C4-2B (cell line): ENCODE data around the gene WAC.
"Not testable (repeated sequence)": the region's sequence is repeated elsewhere in the genome, so short reads cannot be mapped to it uniquely, and the experiment has no call there.

Experiments used
- H3K27ac ChIP-seq: fragments of 450-650 bp; 2 replicates; pipeline ENCODE4 v1.5.1; 2017
- CTCF ChIP-seq: fragments of 450-650 bp; conservative IDR thresholded peaks from 2 replicates; pipeline ENCODE4 v1.5.1; 2017; ENCODE audit warnings: mild to moderate bottlenecking
- ZFX ChIP-seq: fragments of 450-650 bp; IDR thresholded peaks from 2 replicates; pipeline ENCODE4 v1.6.1; 2017

The WAC gene

GRCh38 chr10:28514648-28515047, 18.3 kb upstream of the WAC start:
- no peak for TF ChIP-seq CTCF
- no peak for TF ChIP-seq ZFX

GRCh38 chr10:28520346-28520745, 12.6 kb upstream of the WAC start:
- no peak for TF ChIP-seq CTCF
- TF ChIP-seq ZFX: no peak
- no peak overlapping the region for H3K27ac ChIP-seq

More at GRCh38 chr10:28514648-28515047, 18.3 kb upstream of the WAC start:
- H3K27ac ChIP-seq: no peak overlapping the region

- H3K27ac ChIP-seq: not testable (repeated sequence)
Observed at GRCh38 chr10:28520828-28521227, 12.1 kb upstream of the WAC start.

GRCh38 chr10:28521961-28522360, 11.0 kb upstream of the WAC start:
- H3K27ac ChIP-seq: not testable (repeated sequence)

- TF ChIP-seq ZFX: no peak
- no peak overlapping the region for H3K27ac ChIP-seq
Observed at GRCh38 chr10:28523725-28524252, 9.1 kb upstream of the WAC start.

GRCh38 chr10:28530751-28531150, 2.2 kb upstream of the WAC start:
- no peak overlapping the region for H3K27ac ChIP-seq
- no peak for TF ChIP-seq CTCF
- no peak for TF ChIP-seq ZFX

- TF ChIP-seq CTCF: no peak
- no peak for TF ChIP-seq ZFX
Observed at GRCh38 chr10:28533186-28533564, 257 bp downstream of the WAC start.

GRCh38 chr10:28533571-28534304, 820 bp downstream of the WAC start:
- peak; percentile 100 for TF ChIP-seq ZFX
- TF ChIP-seq CTCF: no peak
- peak overlapping the region; percentile 99 for H3K27ac ChIP-seq

More at GRCh38 chr10:28533186-28533564, 257 bp downstream of the WAC start:
- H3K27ac ChIP-seq: peak overlapping the region; percentile 99

GRCh38 chr10:28535846-28536245, 2.9 kb downstream of the WAC start:
- TF ChIP-seq CTCF: no peak
- no peak for TF ChIP-seq ZFX
- no peak overlapping the region for H3K27ac ChIP-seq
